CD4-positive, alpha-beta T cell treated with Interleukin-21 for 1 hour (primary cell): ENCODE measurements around the gene KRTAP4-1.
"Not testable (repeated sequence)": the region's sequence is repeated elsewhere in the genome, so short reads cannot be mapped to it uniquely, and the experiment has no call there.

Source experiments
- DNase-seq: peaks from one replicate; pipeline ENCODE4 v3.0.0-alpha.2; 2020

KRTAP4-1 gene

DNA sequence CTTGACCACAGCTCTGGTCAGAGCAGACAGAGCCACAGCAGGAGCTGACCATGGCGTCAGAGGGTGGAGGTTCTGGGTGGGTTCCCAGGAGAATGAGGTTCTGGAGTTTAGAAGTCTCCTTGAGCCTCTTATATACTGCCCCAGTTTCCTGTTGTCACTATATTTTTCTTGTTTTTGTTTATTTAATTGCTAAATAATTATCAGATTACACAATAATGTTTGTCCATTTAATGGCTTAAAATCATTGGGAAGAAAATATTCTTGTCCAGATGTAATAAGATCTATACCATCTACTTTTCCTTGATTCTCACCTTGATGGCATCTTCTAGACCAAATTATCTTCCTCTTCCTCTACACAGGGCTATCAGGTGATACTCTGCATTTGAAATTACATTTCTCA, 16.6 kb downstream of the KRTAP4-1 start, which contains the start of gene KRTAP4-3:
TSS of gene KRTAP4-3 (minus strand) at position 101 of the 400 bp plus-strand sequence. CDS start at position 52, 49 bp downstream.
- DNase-seq, result no peak

- DNase-seq, result no peak
Measured at GRCh38 chr17:41167561-41167960, 17.1 kb downstream of the KRTAP4-1 start.

DNA sequence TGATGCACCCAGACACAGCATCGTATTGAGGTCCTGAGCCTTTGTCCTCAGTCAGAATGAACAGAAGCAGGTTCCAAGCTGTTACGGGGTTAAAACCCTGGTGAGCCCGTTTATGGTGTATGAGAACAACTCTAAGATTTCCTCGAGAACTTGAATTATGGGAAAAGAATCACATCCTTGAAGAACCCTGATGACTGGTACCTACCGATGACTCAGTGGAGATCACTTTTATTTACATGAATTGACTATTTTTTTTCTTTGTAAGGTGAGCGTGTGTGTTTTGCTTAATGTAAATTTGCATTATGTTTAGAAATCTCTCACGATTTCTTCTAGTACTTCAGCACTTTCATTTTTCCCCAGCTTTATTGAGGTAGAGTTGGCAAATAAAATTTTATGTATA, 20.9 kb downstream of the KRTAP4-1 start:
- no peak for DNase-seq

DNA sequence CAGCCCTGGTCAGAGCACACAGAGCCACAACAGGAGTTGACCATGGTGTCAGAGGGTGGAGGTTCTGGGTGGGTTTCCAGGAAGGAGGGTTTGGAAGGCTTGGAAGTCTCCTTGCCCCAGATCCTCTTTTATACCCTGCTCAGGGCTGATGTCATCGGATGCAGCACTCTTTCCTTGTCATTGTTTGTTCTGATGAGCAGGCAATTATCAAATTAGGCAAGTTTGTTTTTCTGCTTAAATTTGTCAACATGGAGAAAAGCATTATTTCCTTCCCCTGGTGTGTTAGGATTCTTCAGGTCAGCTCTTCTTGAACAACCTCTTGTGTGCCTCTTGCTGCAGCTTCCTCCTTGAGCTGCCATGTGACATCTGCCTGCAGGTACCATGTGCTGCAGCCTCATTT, 24.1 kb downstream of the KRTAP4-1 start, which contains the start of gene KRTAP4-4:
TSS of gene KRTAP4-4 (minus strand) at position 101 of the 400 bp plus-strand sequence. CDS start at position 44, 57 bp downstream.
- DNase-seq, result no peak

- DNase-seq, result not testable (repeated sequence)
Measured at GRCh38 chr17:41160190-41160589, 24.5 kb downstream of the KRTAP4-1 start.

- no peak for DNase-seq
Measured at GRCh38 chr17:41153856-41154255, 30.9 kb downstream of the KRTAP4-1 start.

GRCh38 chr17:41151525-41151924, 33.2 kb downstream of the KRTAP4-1 start:
- DNase-seq, result no peak

DNA sequence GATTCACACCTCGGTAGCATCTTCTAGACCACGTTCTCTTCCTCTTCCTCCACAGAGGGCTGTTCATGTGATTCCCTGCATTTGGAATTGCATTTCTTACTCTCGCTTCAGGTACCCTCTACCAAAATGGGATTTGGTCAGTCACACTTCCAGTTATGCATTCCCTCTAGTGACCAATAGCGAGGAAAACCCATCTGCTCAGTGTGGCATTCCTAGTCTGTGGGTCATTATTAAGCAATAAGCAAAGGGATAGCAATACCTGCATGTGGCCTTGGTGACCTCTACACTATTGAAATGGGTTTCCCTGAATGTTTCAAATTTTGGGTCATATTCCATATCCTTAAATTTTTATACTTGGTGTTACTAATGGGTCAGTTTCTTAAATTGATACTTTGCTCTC, 34.7 kb downstream of the KRTAP4-1 start:
- DNase-seq, result no peak

DNA sequence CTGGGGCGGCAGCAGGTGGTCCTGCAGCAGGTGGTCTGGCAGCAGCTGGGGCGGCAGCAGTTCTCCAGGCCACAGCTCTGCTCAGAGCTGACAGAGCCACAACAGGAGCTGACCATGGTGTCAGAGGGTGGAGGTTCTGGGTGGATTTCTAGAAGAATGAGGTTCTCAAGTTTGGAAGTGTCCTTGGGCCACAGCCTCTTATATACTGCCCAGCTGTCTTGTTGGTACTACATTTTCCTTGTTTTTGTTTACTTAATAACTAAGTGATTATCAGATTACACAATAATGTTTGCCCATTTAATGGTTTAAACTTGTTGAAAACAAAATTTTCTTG, 35.1 kb downstream of the KRTAP4-1 start, which contains the start of gene KRTAP4-5:
TSS of gene KRTAP4-5 (minus strand) at position 174 of the 334 bp plus-strand sequence. CDS start at position 116, 58 bp downstream.
- DNase-seq, result no peak

- DNase-seq, result not testable (repeated sequence)
Measured at GRCh38 chr17:41148971-41149651, 35.6 kb downstream of the KRTAP4-1 start.

DNA sequence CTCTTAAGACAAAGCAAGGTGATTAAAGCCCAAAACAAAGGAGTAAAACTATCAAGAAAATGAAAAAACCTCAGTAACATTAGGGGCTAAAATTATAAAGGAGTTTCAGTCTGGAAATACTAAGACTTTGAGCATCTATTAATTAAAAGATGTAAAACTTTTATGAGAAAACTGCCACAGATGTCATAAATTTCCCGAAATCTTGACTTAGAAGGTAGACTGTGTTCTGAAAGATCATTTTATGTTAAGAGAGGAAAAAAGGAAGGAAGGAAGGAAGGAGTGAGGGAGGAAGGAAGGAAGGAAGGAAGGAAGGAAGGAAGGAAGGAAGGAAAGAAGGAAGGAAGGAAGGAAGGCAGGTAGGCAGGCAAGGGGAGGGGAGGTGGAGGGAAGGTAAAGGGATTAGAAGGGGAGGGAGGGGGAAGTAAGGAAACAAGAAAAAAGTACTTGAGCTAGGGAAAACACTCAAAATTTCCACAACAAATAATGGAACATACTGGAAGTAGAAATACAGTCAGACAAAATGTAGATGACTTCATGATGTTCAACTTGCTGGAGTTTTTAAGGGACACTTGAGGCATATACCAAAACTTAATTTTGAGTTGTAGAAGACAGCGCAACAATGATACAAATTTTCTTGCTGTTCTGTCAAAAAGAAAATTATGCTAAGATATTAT, 37.0 kb downstream of the KRTAP4-1 start:
- DNase-seq, result no peak

GRCh38 chr17:41145261-41145660, 39.5 kb downstream of the KRTAP4-1 start:
- no peak for DNase-seq

DNA sequence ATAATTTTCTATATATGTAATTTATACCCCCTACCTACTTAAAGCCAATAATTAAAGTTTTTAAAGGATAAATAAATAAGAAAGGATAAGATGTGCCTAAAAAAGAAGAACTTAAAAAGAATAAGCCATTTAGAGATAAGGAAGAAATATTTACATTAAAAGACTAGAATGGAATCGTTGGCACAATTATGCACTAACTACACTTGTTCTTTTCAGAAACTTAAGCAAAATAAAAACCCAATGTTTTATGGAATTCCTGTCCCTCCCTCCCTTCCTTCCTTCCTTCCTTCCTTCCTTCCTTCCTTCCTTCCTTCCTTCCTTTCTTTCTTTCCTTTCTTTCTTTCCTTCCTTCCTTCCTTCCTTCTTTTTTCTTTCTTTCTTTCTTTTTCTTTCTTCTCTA, 39.9 kb downstream of the KRTAP4-1 start:
- no peak for DNase-seq

DNA sequence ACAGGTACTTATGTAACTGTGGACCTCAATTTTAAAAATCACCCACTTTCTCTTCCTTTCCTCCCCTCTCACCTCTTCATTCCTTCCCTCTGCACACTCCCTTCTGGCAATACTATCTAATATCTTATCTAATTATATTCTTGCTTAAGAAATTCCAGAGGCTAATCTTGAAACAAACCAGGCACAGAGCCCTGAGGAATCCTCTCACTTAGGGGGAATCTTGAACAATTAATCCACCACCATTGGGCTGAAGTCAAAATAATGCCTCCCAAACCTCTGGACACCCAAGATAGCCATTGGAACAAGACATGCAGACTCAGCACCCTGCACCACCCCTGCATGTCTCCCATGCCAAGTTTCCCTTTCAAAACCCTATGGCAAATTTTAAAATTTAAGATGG, 43.4 kb downstream of the KRTAP4-1 start:
- DNase-seq, result no peak

DNA sequence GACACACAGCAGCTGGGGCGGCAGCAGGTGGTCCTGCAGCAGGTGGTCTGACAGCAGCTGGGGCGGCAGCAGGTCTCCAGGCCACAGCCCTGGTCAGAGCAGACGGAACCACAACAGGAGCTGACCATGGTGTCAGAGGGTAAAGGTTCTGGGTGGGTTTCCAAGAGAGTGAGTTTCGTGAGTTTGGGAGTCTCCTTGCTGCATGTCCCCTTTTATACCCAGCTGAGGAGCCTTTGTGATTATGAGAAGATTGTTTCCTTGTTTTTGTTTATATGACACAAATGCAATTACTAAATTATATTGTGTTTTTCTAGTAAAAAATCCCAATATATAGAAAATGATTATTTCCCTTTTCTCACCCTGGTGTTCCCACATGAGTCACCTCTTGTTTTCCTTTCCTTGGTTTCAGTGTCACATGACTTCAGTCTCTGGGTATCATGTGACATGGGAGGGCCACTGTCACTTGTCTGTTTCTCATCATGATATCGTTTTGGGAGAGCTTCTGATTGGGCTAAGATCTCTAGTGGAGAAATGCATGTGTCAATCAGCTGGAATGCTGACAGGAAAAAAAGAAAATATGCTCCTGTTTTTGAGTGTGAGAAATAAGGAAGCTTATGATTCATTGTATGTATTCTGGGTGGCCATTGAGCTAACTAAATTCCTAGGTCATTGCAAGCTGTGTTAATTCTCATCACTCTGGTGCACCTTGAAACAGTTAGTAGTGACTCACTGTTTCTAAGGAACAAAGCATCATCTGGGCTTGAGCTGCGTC, 44.2 kb downstream of the KRTAP4-1 start, which contains the start of gene KRTAP4-6:
TSS of gene KRTAP4-6 (minus strand) at position 185 of the 772 bp plus-strand sequence. CDS start at position 128, 57 bp downstream.
- no peak for DNase-seq

- not testable (repeated sequence) for DNase-seq
Measured at GRCh38 chr17:41139865-41140264, 44.8 kb downstream of the KRTAP4-1 start.
